ENCODE measurements around the gene SHC3. TPM values are rescaled to one million over a fixed set of nuclear protein-coding genes. Genes with fewer than 3 reads are reported as not detected.

Gene SHC3
- total and polyA plus RNA-seq, 2 donors (not counting 3 experiments of a cell fraction or from before 2014, with no cell fraction given): 1.0 to 2.0 TPM

- POLR2A ChIA-PET: no interaction called here
- dilution Hi-C loops (cut with MboI; ENCODE audit: extremely low pct_ligation_motif_present, low sequenced_read_pairs) (no loop called here), intact Hi-C loops (cut with micrococcal nuclease) (no loop called here)
- H3K4me3 ChIP-seq (replicated peaks in 1 of 3; ENCODE audit: insufficient read depth in 1 of 3, low read depth in 1 of 3, low read length in 3 of 3): no peak overlapping the region
- H3K9me3 ChIP-seq (replicated peaks; ENCODE audit: control insufficient read depth, insufficient read depth, low read length): no peaks in the 10 kb centered on the region
- no peaks in the 10 kb centered on the region for H3K4me1 ChIP-seq (ENCODE audit: control insufficient read depth, extremely low read depth, insufficient read depth, low read length)
- H3K79me2 ChIP-seq (ENCODE audit: control insufficient read depth, insufficient read depth, low read length): no peaks in the 10 kb centered on the region
- H2AFZ ChIP-seq (ENCODE audit: low read depth, low read length): no peak overlapping the region
- BruUV-seq (replicated peaks): no TSS peak
- TF ChIP-seq POLR2A (IDR thresholded peaks at IDR 0.05; ENCODE audit: low read depth, low read length): no peak
- no peak for TF ChIP-seq MYC (IDR thresholded peaks at IDR 0.05; ENCODE audit: low read depth, low read length)
- no peak for TF ChIP-seq EZH2 (IDR thresholded peaks at IDR 0.05; ENCODE audit: borderline replicate concordance, low read depth, low read length, severe bottlenecking)
- TF ChIP-seq CTCF (IDR thresholded peaks at IDR 0.05; ENCODE audit: extremely low read depth in 1 of 2, insufficient read depth in 1 of 2, low read depth in 1 of 2, low read length in 2 of 2): no peak
- no peak for TF ChIP-seq JUN (IDR thresholded peaks at IDR 0.05; ENCODE audit: borderline replicate concordance, insufficient read depth, insufficient read length, low read depth)
- no peak for TF ChIP-seq GATA2 (IDR thresholded peaks at IDR 0.05; ENCODE audit: insufficient read depth, insufficient read length, low read depth, low read length)
- TF ChIP-seq MAX (IDR thresholded peaks at IDR 0.05; ENCODE audit: insufficient read depth, insufficient read length): no peak
- no peak for TF ChIP-seq FOS (IDR thresholded peaks at IDR 0.05; ENCODE audit: borderline replicate concordance, insufficient read depth, low read length)
- no peak for TF ChIP-seq POLR2AphosphoS5 (IDR thresholded peaks at IDR 0.05; ENCODE audit: insufficient read depth, low read depth, low read length)
- H3K9ac ChIP-seq (replicated peaks; ENCODE audit: extremely low read depth, insufficient read depth, low read length): no peak overlapping the region
- no peak for DNase-seq (ENCODE audit: low read depth, low spot score)
- no peak overlapping the region for H3K27ac ChIP-seq (ENCODE audit: insufficient read depth, low read depth, low read length)
- no peak for FAIRE-seq
- H3K9me1 ChIP-seq (replicated peaks; ENCODE audit: control insufficient read depth, extremely low read depth, insufficient read depth, low read length): no peaks in the 10 kb centered on the region
- no peak overlapping the region for H3K4me2 ChIP-seq (ENCODE audit: insufficient read depth, low read length)
- no peaks in the 10 kb centered on the region for H3K36me3 ChIP-seq (ENCODE audit: control insufficient read depth in 2 of 2, extremely low read depth in 1 of 2, insufficient read depth in 2 of 2, low read length in 2 of 2)
- H3K27me3 ChIP-seq (ENCODE audit: control insufficient read depth in 2 of 2, insufficient read depth in 2 of 2, low read length in 2 of 2): no peaks in the 10 kb centered on the region
- no peaks in the 10 kb centered on the region for H4K20me1 ChIP-seq (replicated peaks; ENCODE audit: control insufficient read depth, extremely low read depth, insufficient read depth, low read length)
- CTCF ChIA-PET: no interaction called here
These were observed 73.8 kb downstream of the SHC3 start for GRCh38 chr9:89104821-89105220.
